Mucosa of rectum (tissue), 2 donors: ENCODE measurements around the gene NECAB3.
"Not testable (repeated sequence)": the region's sequence is repeated elsewhere in the genome, so short reads cannot be mapped to it uniquely, and the experiment has no call there.

ENCODE experiments used
- H3K27ac ChIP-seq, 2 donors: one replicate each; pipeline ENCODE4 v1.7.0; 2013; ENCODE audit warnings: inconsistent platforms in 2 of 2, low read depth in 2 of 2, low read length in 2 of 2
- H3K27me3 ChIP-seq, 2 donors: one replicate each; pipeline ENCODE4 v1.7.0; 2013; ENCODE audit warnings: low read length in 2 of 2; ENCODE audit not compliant: control insufficient read depth in 2 of 2, insufficient read depth in 2 of 2
- H3K36me3 ChIP-seq, 2 donors: one replicate each; pipeline ENCODE4 v1.7.0; 2013; ENCODE audit warnings: low read length in 2 of 2; ENCODE audit not compliant: control insufficient read depth in 2 of 2, insufficient read depth in 2 of 2
- H3K4me1 ChIP-seq, 2 donors: one replicate each; pipeline ENCODE4 v1.7.0; 2013; ENCODE audit warnings: low read length in 2 of 2, mild to moderate bottlenecking in 1 of 2; ENCODE audit not compliant: control insufficient read depth in 2 of 2, insufficient read depth in 2 of 2
- H3K4me3 ChIP-seq, 2 donors: one replicate each; pipeline ENCODE4 v1.7.0; 2013; ENCODE audit warnings: low read length in 2 of 2
- H3K9ac ChIP-seq, 2 donors: one replicate each; pipeline ENCODE4 v1.7.0; 2013; ENCODE audit warnings: low read length in 2 of 2, low read depth in 1 of 2, mild to moderate bottlenecking in 1 of 2
- H3K9me3 ChIP-seq, 2 donors: one replicate each; pipeline ENCODE4 v1.7.0; 2013; ENCODE audit warnings: low read length in 2 of 2; ENCODE audit not compliant: control insufficient read depth in 2 of 2
- donor health status: healthy.
- donor health status: Normal muscosa, but diverticular disease.

Gene NECAB3

GRCh38 chr20:33640287-33640686, 33.9 kb downstream of the NECAB3 start:
- no peak overlapping the region for H3K9ac ChIP-seq
- H3K9me3 ChIP-seq, result no peaks in the 10 kb centered on the region
- peaks cover 52 to 73% of the 10 kb centered on the region in 2 donors for H3K36me3 ChIP-seq
- no peak overlapping the region for H3K27ac ChIP-seq
- H3K27me3 ChIP-seq, result no peaks in the 10 kb centered on the region
- no peaks in the 10 kb centered on the region for H3K4me1 ChIP-seq
- no peak overlapping the region for H3K4me3 ChIP-seq

- H3K36me3 ChIP-seq, result peaks cover 30 to 59% of the 10 kb centered on the region in 2 donors
- no peak overlapping the region for H3K4me3 ChIP-seq
- no peak overlapping the region for H3K9ac ChIP-seq
- H3K4me1 ChIP-seq, result no peaks in the 10 kb centered on the region
- H3K9me3 ChIP-seq, result no peaks in the 10 kb centered on the region
- no peak overlapping the region for H3K27ac ChIP-seq
- H3K27me3 ChIP-seq, result no peaks in the 10 kb centered on the region
Measured at GRCh38 chr20:33636776-33637175, 37.5 kb downstream of the NECAB3 start.

DNA sequence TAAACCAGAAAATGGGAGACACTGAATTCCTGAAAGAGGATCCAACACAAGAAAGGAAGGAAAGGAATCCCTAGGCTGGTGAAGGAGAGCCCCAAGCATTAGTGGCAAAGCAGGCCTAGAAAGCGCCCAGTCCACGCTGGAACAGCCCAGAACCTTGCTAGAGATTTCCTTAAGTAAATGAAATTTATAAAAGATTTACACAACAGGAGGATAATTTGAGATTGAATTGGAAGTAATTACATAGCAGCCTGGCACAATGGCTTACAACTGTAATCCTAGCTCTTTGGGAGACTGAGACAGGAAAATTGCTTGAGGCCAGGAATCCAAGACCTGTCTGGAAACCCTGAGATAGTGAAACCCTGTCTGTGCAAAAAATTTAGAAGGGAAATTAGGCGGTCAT, 38.9 kb downstream of the NECAB3 start:
- no peaks in the 10 kb centered on the region for H3K9me3 ChIP-seq
- H3K27ac ChIP-seq, result no peak overlapping the region
- H3K4me1 ChIP-seq, result no peaks in the 10 kb centered on the region
- no peak overlapping the region for H3K9ac ChIP-seq
- peaks cover 34 to 58% of the 10 kb centered on the region in 2 donors for H3K36me3 ChIP-seq
- H3K4me3 ChIP-seq, result no peak overlapping the region
- H3K27me3 ChIP-seq, result no peaks in the 10 kb centered on the region

DNA sequence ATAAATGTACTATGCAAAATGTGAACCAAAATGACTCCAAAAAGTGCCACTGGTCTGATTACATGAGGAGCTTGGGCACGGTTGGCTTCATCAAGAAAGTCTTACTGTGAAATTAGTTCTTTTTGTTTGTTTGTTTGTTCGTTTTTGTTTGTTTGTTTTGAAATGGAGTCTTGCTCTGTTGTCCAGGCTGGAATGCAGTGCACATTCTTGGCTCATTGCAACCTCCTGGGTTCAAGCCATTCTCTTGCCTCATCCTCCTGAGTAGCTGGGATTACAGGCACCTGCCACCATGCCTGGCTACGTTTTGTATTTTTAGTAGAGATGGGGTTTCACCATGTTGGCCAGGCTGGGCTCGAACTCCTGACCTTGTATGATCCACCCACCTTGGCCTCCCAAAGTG, 42.3 kb downstream of the NECAB3 start:
- not testable (repeated sequence) for H3K27ac ChIP-seq, H3K4me1 ChIP-seq, H3K9me3 ChIP-seq, H3K27me3 ChIP-seq, H3K4me3 ChIP-seq, H3K9ac ChIP-seq
- peaks cover 50 to 61% of the 10 kb centered on the region in 2 donors for H3K36me3 ChIP-seq

- Histone ChIP-seq H3K9ac (no peak overlapping the region), H3K4me1 (no peaks in the 10 kb centered on the region), H3K27me3 (no peaks in the 10 kb centered on the region), H3K36me3 (peaks cover 47 to 63% of the 10 kb centered on the region in 2 donors), H3K9me3 (no peaks in the 10 kb centered on the region), H3K27ac (no peak overlapping the region), H3K4me3 (no peak overlapping the region)
Measured at GRCh38 chr20:33630507-33630906, 43.7 kb downstream of the NECAB3 start.

- Histone ChIP-seq H3K27ac (no peak overlapping the region), H3K36me3 (peaks cover 43 to 59% of the 10 kb centered on the region in 2 donors), H3K4me1 (no peaks in the 10 kb centered on the region), H3K9ac (no peak overlapping the region), H3K27me3 (no peaks in the 10 kb centered on the region), H3K4me3 (no peak overlapping the region), H3K9me3 (no peaks in the 10 kb centered on the region)
Measured at GRCh38 chr20:33629979-33630378, 44.2 kb downstream of the NECAB3 start.

GRCh38 chr20:33629533-33629932, 44.7 kb downstream of the NECAB3 start:
- Histone ChIP-seq H3K4me1 (no peaks in the 10 kb centered on the region), H3K36me3 (peaks cover 47 to 64% of the 10 kb centered on the region in 2 donors), H3K9me3 (no peaks in the 10 kb centered on the region), H3K9ac (no peak overlapping the region), H3K27me3 (no peaks in the 10 kb centered on the region), H3K4me3 (no peak overlapping the region), H3K27ac (no peak overlapping the region)

GRCh38 chr20:33627577-33628216, 46.5 kb downstream of the NECAB3 start:
- H3K4me1 ChIP-seq, result no peaks in the 10 kb centered on the region
- no peak overlapping the region for H3K9ac ChIP-seq
- H3K27me3 ChIP-seq, result no peaks in the 10 kb centered on the region
- H3K4me3 ChIP-seq, result no peak overlapping the region
- H3K27ac ChIP-seq, result no peak overlapping the region
- no peaks in the 10 kb centered on the region for H3K9me3 ChIP-seq
- peaks cover 57 to 67% of the 10 kb centered on the region in 2 donors for H3K36me3 ChIP-seq

DNA sequence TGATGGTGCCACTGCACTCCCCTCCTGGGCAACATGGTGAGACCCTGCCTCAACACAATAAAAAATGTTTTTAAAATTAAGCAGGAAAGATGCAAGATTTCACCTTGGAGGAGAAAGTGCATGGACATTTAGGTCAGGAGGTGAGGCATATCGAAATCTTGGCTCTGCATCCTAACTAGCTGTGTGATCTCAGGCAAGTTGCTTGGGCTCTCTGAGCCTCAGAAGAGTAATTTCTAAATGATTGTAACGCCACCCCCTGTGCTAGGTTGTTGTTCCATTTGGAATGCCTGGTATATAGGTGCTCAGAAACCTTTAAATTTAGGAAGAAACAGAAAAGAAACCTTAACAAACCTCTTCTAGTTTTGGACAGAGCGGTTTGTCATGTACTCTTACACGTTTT, 48.0 kb downstream of the NECAB3 start:
- H3K9me3 ChIP-seq, result no peaks in the 10 kb centered on the region
- H3K27ac ChIP-seq, result no peak overlapping the region
- peaks cover 51 to 65% of the 10 kb centered on the region in 2 donors for H3K36me3 ChIP-seq
- H3K9ac ChIP-seq, result no peak overlapping the region
- no peaks in the 10 kb centered on the region for H3K4me1 ChIP-seq
- H3K4me3 ChIP-seq, result no peak overlapping the region
- H3K27me3 ChIP-seq, result no peaks in the 10 kb centered on the region

GRCh38 chr20:33624399-33624798, 49.8 kb downstream of the NECAB3 start:
- Histone ChIP-seq H3K4me1 (no peaks in the 10 kb centered on the region), H3K27me3 (no peaks in the 10 kb centered on the region), H3K27ac (no peak overlapping the region), H3K36me3 (peaks cover 42 to 57% of the 10 kb centered on the region in 2 donors), H3K4me3 (no peak overlapping the region), H3K9me3 (no peaks in the 10 kb centered on the region), H3K9ac (no peak overlapping the region)
